ENCODE data around the gene EIF5A. TPM values are rescaled to one million over a fixed set of nuclear protein-coding genes. Genes with fewer than 3 reads are reported as not detected.
A peak's percentile ranks its signal among the peaks of the same experiment; 100 is the strongest.

Gene EIF5A
- total and polyA plus RNA-seq, 9 of the 15 experiments (the other 6 are each of a cell fraction or from before 2014, with no cell fraction given): 22.9 to 1,163 (median 772) TPM

DNA sequence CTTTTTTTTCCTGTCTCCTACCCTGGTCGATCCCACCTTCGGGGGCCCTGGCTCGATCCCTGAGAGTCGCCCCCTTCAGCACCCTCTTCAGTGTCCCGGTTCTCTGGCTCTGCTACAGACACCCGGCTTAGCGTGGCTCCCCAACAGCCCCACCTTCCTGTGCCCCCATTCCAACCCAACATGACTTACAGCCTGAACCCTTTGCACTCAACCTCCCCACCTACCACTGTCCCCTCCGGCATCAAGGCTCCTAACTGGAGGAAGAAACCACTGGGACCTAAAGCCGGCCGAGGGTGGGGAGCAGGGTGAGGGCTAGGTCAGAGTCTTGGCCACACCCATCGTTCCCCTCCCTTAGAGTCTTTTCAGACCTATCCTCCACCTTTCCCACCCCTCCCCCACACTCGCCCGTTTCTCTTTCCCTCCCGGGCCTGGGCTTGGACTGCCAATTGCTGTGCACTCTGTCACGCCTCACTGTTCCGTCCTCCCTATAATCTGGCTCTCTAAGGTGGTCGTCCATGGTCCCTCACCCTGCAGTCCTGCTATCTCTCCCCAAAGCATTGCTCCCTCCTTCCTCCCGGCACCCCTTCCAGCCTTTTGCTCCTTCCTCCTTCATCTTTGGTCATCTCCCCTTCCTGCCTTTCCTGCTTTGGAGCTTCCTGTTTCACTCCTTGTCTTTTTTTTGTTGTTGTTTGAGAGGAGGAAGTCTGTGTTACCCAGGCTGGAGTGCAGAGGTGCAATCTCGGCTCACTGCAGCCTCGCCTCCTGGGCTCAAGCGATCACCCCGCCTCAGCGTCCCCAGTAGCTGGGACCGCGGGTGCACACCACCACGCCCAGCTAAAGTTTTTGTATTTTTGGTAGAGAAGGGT, 44.3 kb upstream of the EIF5A start (continued):
- TF ChIP-seq, protein P1, sequence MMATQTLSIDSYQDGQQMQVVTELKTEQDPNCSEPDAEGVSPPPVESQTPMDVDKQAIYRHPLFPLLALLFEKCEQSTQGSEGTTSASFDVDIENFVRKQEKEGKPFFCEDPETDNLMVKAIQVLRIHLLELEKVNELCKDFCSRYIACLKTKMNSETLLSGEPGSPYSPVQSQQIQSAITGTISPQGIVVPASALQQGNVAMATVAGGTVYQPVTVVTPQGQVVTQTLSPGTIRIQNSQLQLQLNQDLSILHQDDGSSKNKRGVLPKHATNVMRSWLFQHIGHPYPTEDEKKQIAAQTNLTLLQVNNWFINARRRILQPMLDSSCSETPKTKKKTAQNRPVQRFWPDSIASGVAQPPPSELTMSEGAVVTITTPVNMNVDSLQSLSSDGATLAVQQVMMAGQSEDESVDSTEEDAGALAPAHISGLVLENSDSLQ (IDR thresholded peaks at IDR 0.05): peak; percentile 11; the same call in 1 of the 2 replicates
- no peak for TF ChIP-seq NR3C1 (CRISPR knock-in tag; IDR thresholded peaks at IDR 0.05)
- TF ChIP-seq NCOA1 (IDR thresholded peaks at IDR 0.05; ENCODE audit: low read depth): peak; percentile 37; the same call in 1 of the 2 replicates
- TF ChIP-seq NR2C2 (CRISPR knock-in tag; IDR thresholded peaks at IDR 0.05): no peak
- TF ChIP-seq NR2C2 (tag; IDR thresholded peaks at IDR 0.05): 0 out of 2 replicates have a peak, but pooled peaks have one; percentile 0

DNA sequence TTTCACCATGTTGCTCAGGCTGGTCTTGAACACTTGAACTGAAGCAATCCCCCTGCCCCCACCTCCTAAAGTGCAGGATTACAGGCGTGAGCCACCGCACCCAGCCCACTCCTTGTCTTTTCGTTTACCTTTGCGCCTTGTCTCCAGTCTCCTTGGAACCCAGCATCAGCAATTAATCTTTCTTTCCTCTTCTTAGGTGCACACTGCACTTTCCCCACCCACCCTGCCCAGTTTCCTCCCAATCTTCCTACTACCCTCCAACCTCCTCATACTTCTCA, 43.7 kb upstream of the EIF5A start:
- H3K4me1 ChIP-seq (replicated peaks in 1 of 2; ENCODE audit: control insufficient read depth in 2 of 2, insufficient read depth in 2 of 2, low read length in 2 of 2): peaks cover 10 to 35% of the 10 kb centered on the region in 2 experiments; a peak in 4 of 5 replicates
- no peaks in the 10 kb centered on the region for H3K79me2 ChIP-seq (ENCODE audit: control insufficient read depth, insufficient read depth, low read length)
- in situ Hi-C loops (cut with MboI) (no loop called here), intact Hi-C loops (cut with micrococcal nuclease) (no loop called here)
- no peak for TF ChIP-seq MCM3 (IDR thresholded peaks at IDR 0.05)
- 0 out of 2 replicates have a peak, but pooled peaks have one; percentile 10 for TF ChIP-seq C11orf30 (IDR thresholded peaks at IDR 0.05; ENCODE audit: low read depth)
- WGBS (ENCODE audit: insufficient coverage, low coverage, missing lambda C conversion rate): no CpG with 5 or more reads among the region's 4 CpGs
- H3K27me3 ChIP-seq (ENCODE audit: control insufficient read depth in 2 of 2, insufficient read depth in 2 of 2, low read length in 2 of 2): no peaks in the 10 kb centered on the region
- BruUV-seq (replicated peaks): no TSS peak
- peaks cover 16% of the 10 kb centered on the region; the same call in 2 of the 3 replicates for H3K36me3 ChIP-seq (ENCODE audit: control insufficient read depth, insufficient read depth, low read length)
- peak overlapping the region; percentile 63 to 89; a peak in 3 of 4 replicates for H3K9ac ChIP-seq (ENCODE audit: insufficient read depth in 1 of 2, low read depth in 2 of 2, low read length in 2 of 2)
- ChIA-PET CTCF (ENCODE audit: low intra/inter-chr PET ratio) (no interaction called here), POLR2A (interaction anchor here (0.6 to 1.9 kb wide), 5 partner anchors 9 to 877 kb away, joined by 3 to 8 read pairs (median 4); no protein-coding TSS in a partner anchor)
- peak overlapping the region; percentile 47 for H3K4me3 ChIP-seq
- peak overlapping the region; percentile 97 for H2AFZ ChIP-seq (ENCODE audit: low read depth, low read length)
- H3K4me2 ChIP-seq (ENCODE audit: insufficient read depth, low read length): peak overlapping the region; percentile 95
- no peaks in the 10 kb centered on the region for H3K9me1 ChIP-seq (ENCODE audit: control insufficient read depth, insufficient read depth, low read length)
- DNase-seq (ENCODE audit: extremely low read depth in 1 of 4, low spot score in 3 of 4) (no peak), FAIRE-seq (no peak), ATAC-seq (peak; percentile 29)
- H3K27ac ChIP-seq (ENCODE audit: extremely low read depth, low read depth, low read length): peak overlapping the region; percentile 70; the same call in 2 of the 3 replicates
- no peaks in the 10 kb centered on the region for H3K9me3 ChIP-seq (replicated peaks; ENCODE audit: control insufficient read depth, insufficient read depth, low read depth, low read length)
- no peaks in the 10 kb centered on the region for H4K20me1 ChIP-seq (replicated peaks; ENCODE audit: control insufficient read depth, insufficient read depth, low read length)
